Activated CD8-positive, alpha-beta memory T cell treated with anti-CD3 and anti-CD28 coated beads, Interleukin-2, amount 50 U/mL, for 24 hours (primary cell): Measurements from ENCODE around the gene NEDD4L.

Experiments used
- DNase-seq: peaks from one replicate; pipeline ENCODE4 v3.0.0-alpha.2; 2020; ENCODE audit errors: extremely low read depth

NEDD4L gene

GRCh38 chr18:58397385-58398132 lies 353.5 kb downstream of the NEDD4L start:
- DNase-seq: no peak

- no peak for DNase-seq
Measured at GRCh38 chr18:58398648-58399398, 354.8 kb downstream of the NEDD4L start.

- DNase-seq: no peak
Measured at GRCh38 chr18:58400331-58400870, 356.4 kb downstream of the NEDD4L start.

- no peak for DNase-seq
Measured at GRCh38 chr18:58401191-58401590, 357.2 kb downstream of the NEDD4L start.

GRCh38 chr18:58402247-58402646 lies 358.2 kb downstream of the NEDD4L start:
- no peak for DNase-seq

- no peak for DNase-seq
Measured at GRCh38 chr18:58402951-58403702, 359.1 kb downstream of the NEDD4L start.

GRCh38 chr18:58403799-58404455 lies 359.9 kb downstream of the NEDD4L start:
- DNase-seq: no peak

DNA sequence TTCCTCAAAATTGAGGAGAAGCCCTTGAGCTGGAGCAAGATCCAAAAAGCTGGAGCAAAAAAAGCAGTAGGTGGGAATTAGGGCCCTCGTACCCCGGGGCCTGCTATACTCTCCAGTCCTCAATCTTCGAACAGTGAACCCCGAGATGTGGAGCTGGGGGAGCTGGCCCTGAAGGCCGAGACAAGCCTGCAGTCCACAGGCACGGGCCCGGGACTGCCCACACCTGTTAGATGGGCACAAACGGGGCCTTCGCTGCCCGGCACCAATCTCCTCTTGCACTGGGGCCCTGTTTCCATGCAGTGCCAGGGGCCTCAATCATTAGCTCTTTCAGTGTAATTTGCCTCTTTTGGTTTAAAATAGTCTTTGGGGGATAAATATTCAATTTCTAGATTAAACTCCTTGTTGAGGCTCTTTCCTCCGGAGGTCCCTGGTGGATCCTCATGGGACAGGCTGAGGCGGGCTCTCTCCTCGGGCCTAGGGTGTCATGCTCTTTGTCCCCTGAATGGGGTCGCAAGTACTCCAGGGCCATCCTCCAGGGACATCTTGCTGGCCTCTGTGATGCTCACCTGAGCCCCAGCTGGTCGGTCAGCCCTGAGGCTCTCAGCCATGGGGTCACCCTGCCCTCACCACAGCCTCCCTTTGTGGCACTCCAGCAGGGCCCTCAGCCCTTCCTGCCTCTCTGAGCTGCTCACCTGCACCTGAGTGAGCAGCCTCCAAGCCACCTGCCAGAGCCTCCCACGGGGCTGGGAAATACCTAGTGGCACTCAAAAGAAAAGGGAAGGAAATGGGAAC lies 361.3 kb downstream of the NEDD4L start:
- no peak for DNase-seq

GRCh38 chr18:58407263-58407648 lies 363.2 kb downstream of the NEDD4L start:
- DNase-seq: no peak

- DNase-seq: no peak
Measured at GRCh38 chr18:58407649-58408407, 363.8 kb downstream of the NEDD4L start.

DNA sequence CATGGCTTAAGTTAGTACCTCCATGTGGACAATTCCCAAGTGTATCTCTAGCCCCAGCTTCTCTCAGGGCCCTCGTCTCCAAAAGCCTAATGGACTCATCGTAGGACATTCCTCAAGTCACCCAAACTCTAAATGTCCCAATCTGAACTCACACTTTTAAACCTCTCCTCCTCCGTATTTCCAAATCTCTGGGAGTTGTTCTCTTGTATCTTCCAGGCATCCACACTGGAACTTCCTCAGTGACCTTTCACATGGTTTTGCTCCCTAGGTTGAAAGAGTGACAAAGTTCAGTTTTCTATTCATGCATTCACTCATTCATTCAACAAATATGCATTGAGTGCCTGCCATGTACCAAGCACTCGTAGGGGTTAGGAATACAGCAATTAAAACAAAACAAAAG lies 364.6 kb downstream of the NEDD4L start:
- DNase-seq: no peak

- DNase-seq: no peak
Measured at GRCh38 chr18:58409802-58410445, 365.9 kb downstream of the NEDD4L start.

GRCh38 chr18:58411323-58411722 lies 367.3 kb downstream of the NEDD4L start:
- no peak for DNase-seq

- DNase-seq: no peak
Measured at GRCh38 chr18:58412844-58413666, 369.0 kb downstream of the NEDD4L start.

GRCh38 chr18:58413667-58414628 lies 369.9 kb downstream of the NEDD4L start:
- DNase-seq: no peak

- DNase-seq: no peak
Measured at GRCh38 chr18:58416014-58416703, 372.1 kb downstream of the NEDD4L start.
